SK-N-MC (cell line): ENCODE results near the gene ASIC1.
"Not testable (repeated sequence)": the region's sequence is repeated elsewhere in the genome, so short reads cannot be mapped to it uniquely, and the experiment has no call there.

Source experiments
- DNase-seq: peaks from one replicate; pipeline ENCODE4 v3.0.0-alpha.2; 2011; ENCODE audit warnings: low read depth, low spot score
- H3K27ac ChIP-seq: fragments of 200-600 bp; sonication (generic); 2 replicates; pipeline ENCODE4 v1.5.1; 2016; ENCODE audit warnings: mixed run types
- H3K36me3 ChIP-seq: fragments of 200-600 bp; sonication (generic); 2 replicates; pipeline ENCODE4 v1.6.1; 2017; ENCODE audit warnings: antibody characterized with exemption, low read length, mixed read lengths; ENCODE audit not compliant: insufficient read depth
- H3K4me3 ChIP-seq: fragments of 200-600 bp; sonication (generic); 2 replicates; pipeline ENCODE4 v1.5.1; 2016
- H3K9ac ChIP-seq: fragments of 200-600 bp; sonication (generic); 2 replicates; pipeline ENCODE4 v1.8.0; 2017; ENCODE audit warnings: mixed run types, mixed read lengths; ENCODE audit not compliant: insufficient read length
- H3K9me3 ChIP-seq: fragments of 200-600 bp; sonication (generic); 2 replicates; pipeline ENCODE4 v1.6.1; 2017; ENCODE audit warnings: low read depth, mild to moderate bottlenecking, antibody characterized with exemption, low read length, moderate library complexity, mixed read lengths
- EZH2 ChIP-seq: fragments of 200-600 bp; sonication (generic); IDR thresholded peaks from one replicate; pipeline ENCODE4 v1.6.1; 2017; ENCODE audit warnings: antibody characterized with exemption
- FOXP2 ChIP-seq: optimal IDR thresholded peaks from 2 replicates; pipeline ENCODE3; 2011; ENCODE audit warnings: mild to moderate bottlenecking, moderate library complexity; ENCODE audit not compliant: insufficient read depth; ENCODE audit errors: extremely low read length, control extremely low read depth
- POLR2AphosphoS5 ChIP-seq: IDR thresholded peaks from 2 replicates; pipeline ENCODE4 v1.6.1; 2012; ENCODE audit warnings: mild to moderate bottlenecking, low read depth, low read length, borderline replicate concordance

ASIC1 gene

GRCh38 chr12:50081096-50081808 is 23.9 kb downstream of the ASIC1 start:
- Histone ChIP-seq H3K36me3 (peaks cover 1% of the 10 kb centered on the region; the same call in 1 of the 2 replicates), H3K4me3 (no peak overlapping the region), H3K27ac (no peak overlapping the region), H3K9ac (no peak overlapping the region), H3K9me3 (no peaks in the 10 kb centered on the region)
- TF ChIP-seq FOXP2 (no peak), POLR2AphosphoS5 (no peak), EZH2 (no peak)
- no peak for DNase-seq

GRCh38 chr12:50082644-50083043 is 25.2 kb downstream of the ASIC1 start:
- Histone ChIP-seq H3K4me3 (no peak overlapping the region), H3K9ac (no peak overlapping the region), H3K9me3 (no peaks in the 10 kb centered on the region), H3K27ac (no peak overlapping the region), H3K36me3 (peaks cover 15% of the 10 kb centered on the region)
- DNase-seq: no peak
- TF ChIP-seq POLR2AphosphoS5 (no peak), EZH2 (no peak), FOXP2 (no peak)

DNA sequence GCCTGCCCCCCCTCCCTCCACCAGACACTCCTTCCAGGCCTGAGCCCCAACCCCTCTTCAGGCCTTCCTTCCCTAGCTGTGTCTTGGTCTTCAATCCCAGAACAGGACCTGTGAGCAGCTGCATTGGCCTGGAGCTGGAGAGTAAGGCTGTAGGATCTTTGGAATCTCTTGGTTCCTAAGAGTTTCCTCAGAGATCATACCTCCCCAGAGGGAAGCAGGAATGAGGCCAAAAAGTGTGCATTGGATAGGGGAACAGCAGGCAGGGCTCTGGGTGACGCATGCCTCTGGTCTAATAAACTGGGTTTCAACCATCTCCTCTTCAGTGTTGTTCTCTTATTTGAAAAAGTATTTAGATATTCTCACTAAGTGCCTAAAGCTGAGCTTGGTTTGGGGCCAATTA is 25.9 kb downstream of the ASIC1 start:
- H3K27ac ChIP-seq: no peak overlapping the region
- no peak overlapping the region for H3K9ac ChIP-seq
- H3K4me3 ChIP-seq: no peak overlapping the region
- H3K36me3 ChIP-seq: peaks cover 22% of the 10 kb centered on the region
- no peaks in the 10 kb centered on the region for H3K9me3 ChIP-seq
- no peak for DNase-seq
- no peak for TF ChIP-seq EZH2
- TF ChIP-seq FOXP2: no peak
- no peak for TF ChIP-seq POLR2AphosphoS5

GRCh38 chr12:50084409-50084774 is 27.0 kb downstream of the ASIC1 start:
- H3K9me3 ChIP-seq, DNase-seq: not testable (repeated sequence)
- peak overlapping the region; percentile 88 for H3K9ac ChIP-seq
- peak overlapping the region; percentile 96 for H3K27ac ChIP-seq
- H3K4me3 ChIP-seq: peak overlapping the region; percentile 88
- H3K36me3 ChIP-seq: peaks cover 32% of the 10 kb centered on the region

DNA sequence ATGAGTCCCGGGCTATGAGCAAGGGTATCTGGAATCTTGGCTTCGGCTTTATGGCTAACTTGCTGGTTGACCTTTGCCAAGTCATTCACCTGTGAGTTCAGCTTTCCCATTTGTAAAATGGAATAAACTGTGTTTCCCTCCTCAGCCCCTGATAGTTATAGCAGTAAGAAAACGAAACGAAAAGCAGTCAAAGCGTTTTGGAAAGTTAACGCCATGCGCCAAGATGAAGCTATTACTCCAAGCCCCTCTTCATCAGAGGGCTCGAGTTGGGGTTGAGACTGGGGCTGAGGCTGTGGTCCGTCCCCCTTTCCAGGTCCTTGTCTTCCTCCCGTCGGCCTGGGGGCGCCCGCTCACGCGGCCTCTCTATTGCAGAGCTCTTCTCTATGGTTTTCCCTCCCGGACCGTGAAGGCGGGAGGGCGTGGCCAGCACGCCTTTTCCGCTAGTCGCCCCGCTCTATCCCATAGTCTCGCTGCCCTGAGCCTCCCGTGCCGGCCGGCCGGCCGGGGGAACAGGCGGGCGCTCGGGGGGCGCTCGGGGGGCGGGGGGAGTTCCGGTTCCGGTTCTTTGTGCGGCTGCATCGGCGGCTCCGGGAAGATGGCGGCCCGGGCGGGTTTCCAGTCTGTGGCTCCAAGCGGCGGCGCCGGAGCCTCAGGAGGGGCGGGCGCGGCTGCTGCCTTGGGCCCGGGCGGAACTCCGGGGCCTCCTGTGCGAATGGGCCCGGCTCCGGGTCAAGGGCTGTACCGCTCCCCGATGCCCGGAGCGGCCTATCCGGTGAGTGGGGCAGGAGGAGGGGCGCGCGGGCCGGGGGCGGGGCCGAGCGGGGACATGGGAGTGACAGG is 27.6 kb downstream of the ASIC1 start, which contains the start of gene SMARCD1:
TSS of gene SMARCD1 (plus strand) at position 568 of the 840 bp plus-strand sequence. CDS start at position 596, 28 bp downstream.
- Histone ChIP-seq H3K9ac (peak within 1 kb of the TSS; percentile 88), H3K9me3 (no peaks in the 10 kb centered on the region), H3K27ac (peak within 1 kb of the TSS; percentile 96), H3K36me3 (peaks cover 39% of the 10 kb centered on the region), H3K4me3 (peak within 1 kb of the TSS; percentile 88)
- DNase-seq: peak; percentile 73
- TF ChIP-seq FOXP2: no peak
- peak; percentile 70 for TF ChIP-seq POLR2AphosphoS5

DNA sequence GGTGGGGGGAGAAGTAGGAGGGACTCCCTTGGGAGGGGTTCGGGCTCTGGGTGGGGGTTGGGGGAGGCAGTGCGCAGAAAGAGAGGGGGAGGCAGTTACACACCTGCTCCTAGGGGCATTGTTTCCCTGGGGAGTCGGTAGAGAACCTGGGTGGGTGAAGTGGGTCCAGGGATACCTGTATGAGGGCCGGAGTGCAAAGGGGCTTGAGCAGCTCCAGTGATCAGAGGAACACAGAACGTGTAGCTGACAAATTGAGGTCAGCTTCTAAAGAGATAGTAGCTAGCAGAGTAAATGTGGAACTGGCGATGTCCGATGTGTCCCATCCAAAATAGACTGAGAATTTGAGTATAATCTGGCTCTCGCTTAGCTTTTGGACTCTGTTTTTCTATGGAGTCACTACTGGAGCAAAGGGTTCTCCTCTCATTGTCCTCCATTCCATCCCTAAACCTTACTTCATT is 28.2 kb downstream of the ASIC1 start:
- Histone ChIP-seq H3K36me3 (peaks cover 43% of the 10 kb centered on the region), H3K9ac (peak overlapping the region; percentile 88), H3K4me3 (peak overlapping the region; percentile 88), H3K27ac (peak overlapping the region; percentile 96), H3K9me3 (no peaks in the 10 kb centered on the region)
- no peak for DNase-seq
- TF ChIP-seq EZH2 (no peak), FOXP2 (no peak), POLR2AphosphoS5 (no peak)

GRCh38 chr12:50086148-50086547 is 28.8 kb downstream of the ASIC1 start:
- Histone ChIP-seq H3K36me3 (peaks cover 47% of the 10 kb centered on the region), H3K27ac (peak overlapping the region; percentile 96), H3K9ac (peak overlapping the region; percentile 88), H3K4me3 (peak overlapping the region; percentile 88), H3K9me3 (no peaks in the 10 kb centered on the region)
- TF ChIP-seq FOXP2 (no peak), EZH2 (no peak), POLR2AphosphoS5 (no peak)
- DNase-seq: no peak

- no peaks in the 10 kb centered on the region for H3K9me3 ChIP-seq
- no peak overlapping the region for H3K4me3 ChIP-seq
- TF ChIP-seq EZH2 (no peak), FOXP2 (no peak), POLR2AphosphoS5 (no peak)
- no peak for DNase-seq
- no peak overlapping the region for H3K27ac ChIP-seq
- peaks cover 57% of the 10 kb centered on the region for H3K36me3 ChIP-seq
- H3K9ac ChIP-seq: no peak overlapping the region
These were observed 29.8 kb downstream of the ASIC1 start for GRCh38 chr12:50087151-50087550.
